ENCODE results near the gene SNX30. TPM values are rescaled to one million over a fixed set of nuclear protein-coding genes. Genes with fewer than 3 reads are reported as not detected.

SNX30 gene
- total RNA-seq, 2 donors from 2014 or later = 5.0 to 5.7 TPM

DNA sequence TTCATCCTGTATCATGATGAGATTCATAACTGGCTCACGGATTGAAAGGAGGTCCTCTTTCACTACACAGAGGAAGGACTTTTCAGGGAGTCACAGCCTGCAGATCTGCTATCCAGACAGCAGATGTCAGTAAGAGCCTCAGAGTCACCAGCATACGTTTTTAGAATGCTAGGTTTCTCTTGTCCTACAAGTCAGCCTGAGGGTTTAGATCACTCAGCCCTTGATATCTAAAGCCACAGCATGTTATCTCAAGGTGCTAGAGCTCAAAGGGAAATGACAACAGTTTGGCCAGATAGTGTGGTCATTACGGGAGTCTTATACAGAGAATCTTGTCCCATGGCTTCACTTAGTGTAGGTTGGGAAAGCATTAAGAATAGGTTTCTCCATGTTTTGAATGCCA lies 171.0 kb downstream of the SNX30 start:
- H3K27me3 ChIP-seq = no peaks in the 10 kb centered on the region
- H3K4me1 ChIP-seq = no peaks in the 10 kb centered on the region
- no peaks in the 10 kb centered on the region for H3K9me3 ChIP-seq
- H3K4me3 ChIP-seq = no peak overlapping the region
- DNase-seq (ENCODE audit: low spot score) = no peak
- no peaks in the 10 kb centered on the region for H3K36me3 ChIP-seq
- H3K27ac ChIP-seq = no peak overlapping the region
- TF ChIP-seq, protein P1, sequence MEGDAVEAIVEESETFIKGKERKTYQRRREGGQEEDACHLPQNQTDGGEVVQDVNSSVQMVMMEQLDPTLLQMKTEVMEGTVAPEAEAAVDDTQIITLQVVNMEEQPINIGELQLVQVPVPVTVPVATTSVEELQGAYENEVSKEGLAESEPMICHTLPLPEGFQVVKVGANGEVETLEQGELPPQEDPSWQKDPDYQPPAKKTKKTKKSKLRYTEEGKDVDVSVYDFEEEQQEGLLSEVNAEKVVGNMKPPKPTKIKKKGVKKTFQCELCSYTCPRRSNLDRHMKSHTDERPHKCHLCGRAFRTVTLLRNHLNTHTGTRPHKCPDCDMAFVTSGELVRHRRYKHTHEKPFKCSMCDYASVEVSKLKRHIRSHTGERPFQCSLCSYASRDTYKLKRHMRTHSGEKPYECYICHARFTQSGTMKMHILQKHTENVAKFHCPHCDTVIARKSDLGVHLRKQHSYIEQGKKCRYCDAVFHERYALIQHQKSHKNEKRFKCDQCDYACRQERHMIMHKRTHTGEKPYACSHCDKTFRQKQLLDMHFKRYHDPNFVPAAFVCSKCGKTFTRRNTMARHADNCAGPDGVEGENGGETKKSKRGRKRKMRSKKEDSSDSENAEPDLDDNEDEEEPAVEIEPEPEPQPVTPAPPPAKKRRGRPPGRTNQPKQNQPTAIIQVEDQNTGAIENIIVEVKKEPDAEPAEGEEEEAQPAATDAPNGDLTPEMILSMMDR (IDR thresholded peaks at IDR 0.05) = peak; percentile 11 to 58

Other genes with a start within 250 kb of the SNX30 start
- 10 to 100 TPM; 12.6 to 16.2 TPM for gene INIP, start 32.6 kb upstream of the SNX30 start, total RNA-seq
- under 1 TPM in 1 of 2 donors, not detected in 1; 0.43 TPM for gene SLC46A2, start 140.1 kb downstream of the SNX30 start, total RNA-seq

Data from right atrium auricular region (tissue), 2 donors.